ENCODE measurements around the gene GNAS-AS1. TPM values are rescaled to one million over a fixed set of nuclear protein-coding genes. Genes with fewer than 3 reads are reported as not detected.
A peak's percentile ranks its signal among the peaks of the same experiment; 100 is the strongest.

Gene GNAS-AS1
- total and polyA plus RNA-seq, 12 donors = 0.09 to 1.00 (median 0.24) TPM; not detected in 5

- no peak for DNase-seq
- Histone ChIP-seq H3K9me3 (replicated peaks in 1 of 3) (no peaks in the 10 kb centered on the region), H3K4me1 (replicated peaks in 1 of 2) (no peaks in the 10 kb centered on the region), H3K4me3 (no peak overlapping the region), H3K27ac (peak overlapping the region in 1 of 5 donors; percentile 49), H3K27me3 (peaks cover 36% of the 10 kb centered on the region), H3K36me3 (replicated peaks in 1 of 2) (no peaks in the 10 kb centered on the region)
- intact Hi-C loops (cut with DNase I) = loop anchor here in 1 of 2 donors (10.0 kb wide), 1 partner anchor 370 kb away; no protein-coding TSS in a partner anchor
- 49 to 68% (median 57%) methylated on average over 36 to 75 of the region's 75 CpGs for WGBS, 4 donors
- TF ChIP-seq POLR2A (IDR thresholded peaks at IDR 0.05) (no peak), CTCF (IDR thresholded peaks at IDR 0.05) (no peak)
Measured at GRCh38 chr20:58854638-58855471, 4.2 kb upstream of the GNAS-AS1 start.

- Histone ChIP-seq H3K4me1 (replicated peaks in 1 of 2) (no peaks in the 10 kb centered on the region), H3K27me3 (peaks cover 36% of the 10 kb centered on the region)
- no peak for TF ChIP-seq POLR2A (IDR thresholded peaks at IDR 0.05)
- no peak for TF ChIP-seq CTCF (IDR thresholded peaks at IDR 0.05)
Measured at GRCh38 chr20:58853976-58854637, 3.4 kb upstream of the GNAS-AS1 start.

DNA sequence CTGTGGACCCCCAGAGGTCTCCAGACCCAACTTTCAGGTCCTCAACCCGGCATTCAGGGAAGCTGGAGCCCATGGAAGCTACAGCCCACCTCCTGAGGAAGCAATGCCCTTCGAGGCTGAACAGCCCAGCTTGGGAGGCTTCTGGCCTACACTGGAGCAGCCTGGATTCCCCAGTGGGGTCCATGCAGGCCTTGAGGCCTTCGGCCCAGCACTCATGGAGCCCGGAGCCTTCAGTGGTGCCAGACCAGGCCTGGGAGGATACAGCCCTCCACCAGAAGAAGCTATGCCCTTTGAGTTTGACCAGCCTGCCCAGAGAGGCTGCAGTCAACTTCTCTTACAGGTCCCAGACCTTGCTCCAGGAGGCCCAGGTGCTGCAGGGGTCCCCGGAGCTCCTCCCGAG, 2.8 kb upstream of the GNAS-AS1 start:
- WGBS, 4 donors = 77 to 100% (median 79%) methylated on average over 2 to 6 of the region's 6 CpGs
- H3K4me1 ChIP-seq (replicated peaks in 1 of 2) = no peaks in the 10 kb centered on the region
- no peaks in the 10 kb centered on the region for H3K9me3 ChIP-seq (replicated peaks in 1 of 3)
- no peak for DNase-seq
- H3K36me3 ChIP-seq (replicated peaks in 1 of 2) = no peaks in the 10 kb centered on the region
- H3K27ac ChIP-seq = peak overlapping the region in 1 of 5 donors; percentile 17
- H3K4me3 ChIP-seq = no peak overlapping the region
- intact Hi-C loops (cut with DNase I) = loop anchor here in 1 of 2 donors (10.0 kb wide), 1 partner anchor 369 kb away; no protein-coding TSS in a partner anchor
- peaks cover 36% of the 10 kb centered on the region for H3K27me3 ChIP-seq
- TF ChIP-seq CTCF (IDR thresholded peaks at IDR 0.05) (no peak), POLR2A (IDR thresholded peaks at IDR 0.05) (no peak)

More at GRCh38 chr20:58853976-58854637, 3.4 kb upstream of the GNAS-AS1 start:
- 50 to 81% (median 72%) methylated on average over 30 to 63 of the region's 63 CpGs for WGBS, 4 donors
- intact Hi-C loops (cut with DNase I) = loop anchor here in 1 of 2 donors (10.0 kb wide), 1 partner anchor 369 kb away; no protein-coding TSS in a partner anchor
- no peak for DNase-seq
- Histone ChIP-seq H3K9me3 (replicated peaks in 1 of 3) (no peaks in the 10 kb centered on the region), H3K27ac (peak overlapping the region in 1 of 5 donors; percentile 49), H3K4me3 (no peak overlapping the region), H3K36me3 (replicated peaks in 1 of 2) (no peaks in the 10 kb centered on the region)

All from adrenal gland (tissue), 12 donors.